D341Med (cell line): Measurements from ENCODE around the gene ABCG2.
"Not testable (repeated sequence)": the region's sequence is repeated elsewhere in the genome, so short reads cannot be mapped to it uniquely, and the experiment has no call there.

Source experiments
- DNase-seq: peaks from one replicate; pipeline ENCODE4 v3.0.0; 2012; ENCODE audit warnings: low spot score

Gene ABCG2

GRCh38 chr4:88109123-88109881 is 49.1 kb downstream of the ABCG2 start:
- no peak for DNase-seq

GRCh38 chr4:88108747-88109122 is 49.7 kb downstream of the ABCG2 start:
- no peak for DNase-seq

GRCh38 chr4:88108108-88108465 is 50.4 kb downstream of the ABCG2 start:
- DNase-seq: not testable (repeated sequence)

GRCh38 chr4:88107406-88108107 is 50.9 kb downstream of the ABCG2 start:
- DNase-seq: no peak

GRCh38 chr4:88106205-88106604 is 52.2 kb downstream of the ABCG2 start:
- DNase-seq: no peak

- no peak for DNase-seq
Measured at GRCh38 chr4:88104902-88105610, 53.4 kb downstream of the ABCG2 start.

- DNase-seq: no peak
Measured at GRCh38 chr4:88102026-88102425, 56.4 kb downstream of the ABCG2 start.

- no peak for DNase-seq
Measured at GRCh38 chr4:88101165-88101564, 57.3 kb downstream of the ABCG2 start.

- DNase-seq: no peak
Measured at GRCh38 chr4:88098993-88099752, 59.3 kb downstream of the ABCG2 start.

GRCh38 chr4:88097781-88098180 is 60.7 kb downstream of the ABCG2 start:
- DNase-seq: no peak

GRCh38 chr4:88097301-88097700 is 61.1 kb downstream of the ABCG2 start:
- DNase-seq: no peak

GRCh38 chr4:88093874-88094273 is 64.6 kb downstream of the ABCG2 start:
- no peak for DNase-seq

GRCh38 chr4:88091378-88091777 is 67.1 kb downstream of the ABCG2 start:
- DNase-seq: no peak

GRCh38 chr4:88090898-88091297 is 67.5 kb downstream of the ABCG2 start:
- DNase-seq: no peak

GRCh38 chr4:88087004-88087403 is 71.4 kb downstream of the ABCG2 start:
- no peak for DNase-seq

GRCh38 chr4:88080626-88081025 is 77.8 kb downstream of the ABCG2 start:
- no peak for DNase-seq

GRCh38 chr4:88078579-88078978 is 79.9 kb downstream of the ABCG2 start:
- DNase-seq: no peak

- no peak for DNase-seq
Measured at GRCh38 chr4:88077911-88078524, 80.4 kb downstream of the ABCG2 start.

GRCh38 chr4:88075336-88075735 is 83.1 kb downstream of the ABCG2 start:
- DNase-seq: no peak

- DNase-seq: no peak
Measured at GRCh38 chr4:88070031-88070430, 88.4 kb downstream of the ABCG2 start.

- no peak for DNase-seq
Measured at GRCh38 chr4:88064410-88064809, 94.0 kb downstream of the ABCG2 start.
